ENCODE data around the gene FHOD3. TPM values are rescaled to one million over a fixed set of nuclear protein-coding genes. Genes with fewer than 3 reads are reported as not detected.

Gene FHOD3
- total and polyA plus RNA-seq, 2 of the 8 experiments (the other 6 are each of a cell fraction or from before 2014, with no cell fraction given), result 9.7 to 10.5 TPM

DNA sequence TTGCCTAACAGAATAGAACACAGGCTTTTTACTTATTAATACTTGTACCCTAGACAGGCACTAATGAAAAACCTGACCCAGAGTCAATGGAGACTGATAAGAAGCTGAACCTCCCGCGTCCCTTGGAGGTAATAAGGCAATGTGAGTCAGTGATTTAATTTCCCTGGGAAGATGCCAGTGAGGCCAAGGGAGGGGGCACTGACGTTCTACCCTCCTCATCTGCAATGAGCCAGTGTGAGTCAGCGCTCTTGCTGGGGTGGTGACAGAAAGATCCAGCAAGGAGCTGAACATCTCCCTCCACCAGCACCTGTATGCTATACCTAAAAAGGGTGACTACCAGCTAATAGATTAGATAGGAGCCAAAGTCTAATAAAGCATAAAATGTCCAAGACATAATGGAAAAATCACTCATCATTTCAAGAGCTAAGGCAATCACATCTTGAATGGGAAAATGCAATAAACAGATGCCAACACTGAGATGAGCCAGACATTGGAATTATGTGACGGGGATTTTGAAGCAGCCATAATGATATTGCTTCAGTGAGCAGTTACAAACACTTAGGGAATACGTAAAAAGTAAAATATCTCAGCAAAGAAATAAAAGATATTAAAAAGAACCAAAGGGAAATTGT, 414.4 kb downstream of the FHOD3 start (continued):
- TF ChIP-seq CHD7 (IDR thresholded peaks at IDR 0.05; ENCODE audit: insufficient replicate concordance, low read length) (no peak), TAF1 (IDR thresholded peaks at IDR 0.05; ENCODE audit: low read depth, low read length) (no peak), POLR2A (IDR thresholded peaks at IDR 0.05; ENCODE audit: control extremely low read depth in 1 of 2, low read depth in 2 of 2, low read length in 2 of 2) (no peak), CHD2 (IDR thresholded peaks at IDR 0.05; ENCODE audit: low read length) (no peak), CBX5 (IDR thresholded peaks at IDR 0.05; ENCODE audit: low read depth, low read length) (no peak), USF2 (IDR thresholded peaks at IDR 0.05; ENCODE audit: low read length) (no peak), TBP (IDR thresholded peaks at IDR 0.05; ENCODE audit: low read depth, low read length) (no peak), BCL11A (IDR thresholded peaks at IDR 0.05; ENCODE audit: low read depth in 2 of 2, low read length in 2 of 2) (no peak), ZNF274 (IDR thresholded peaks at IDR 0.05; ENCODE audit: borderline replicate concordance, extremely low read depth, low read length) (no peak), RNF2 (IDR thresholded peaks at IDR 0.05; ENCODE audit: borderline replicate concordance, low read depth, low read length, missing control alignments, poor library complexity, severe bottlenecking) (no peak)
